GM10847 (cell line): Measurements from ENCODE around the gene CMC1.

Source experiments
- POLR2A ChIP-seq: IDR thresholded peaks from 2 replicates; pipeline ENCODE4 v1.6.1; 2011; ENCODE audit not compliant: insufficient read length; ENCODE audit errors: extremely low read depth

Gene CMC1

GRCh38 chr3:28280781-28281180 is 39.4 kb downstream of the CMC1 start:
- no peak for TF ChIP-seq POLR2A

- TF ChIP-seq POLR2A = no peak
Measured at GRCh38 chr3:28286595-28286994, 45.2 kb downstream of the CMC1 start.

- TF ChIP-seq POLR2A = no peak
Measured at GRCh38 chr3:28287046-28287445, 45.6 kb downstream of the CMC1 start.

- TF ChIP-seq POLR2A = no peak
Measured at GRCh38 chr3:28290863-28291300, 49.5 kb downstream of the CMC1 start.

GRCh38 chr3:28291577-28291976 is 50.2 kb downstream of the CMC1 start:
- TF ChIP-seq POLR2A = no peak

- no peak for TF ChIP-seq POLR2A
Measured at GRCh38 chr3:28292622-28293021, 51.2 kb downstream of the CMC1 start.

- TF ChIP-seq POLR2A = no peak
Measured at GRCh38 chr3:28294667-28295413, 53.4 kb downstream of the CMC1 start.

GRCh38 chr3:28295898-28296490 is 54.6 kb downstream of the CMC1 start:
- TF ChIP-seq POLR2A = no peak

- no peak for TF ChIP-seq POLR2A
Measured at GRCh38 chr3:28299705-28300104, 58.3 kb downstream of the CMC1 start.

- TF ChIP-seq POLR2A = no peak
Measured at GRCh38 chr3:28300345-28300962, 59.0 kb downstream of the CMC1 start.

GRCh38 chr3:28301688-28302087 is 60.3 kb downstream of the CMC1 start:
- TF ChIP-seq POLR2A = no peak

GRCh38 chr3:28308196-28308595 is 66.8 kb downstream of the CMC1 start:
- no peak for TF ChIP-seq POLR2A

GRCh38 chr3:28315711-28316110 is 74.3 kb downstream of the CMC1 start:
- no peak for TF ChIP-seq POLR2A

- TF ChIP-seq POLR2A = no peak
Measured at GRCh38 chr3:28316226-28316625, 74.8 kb downstream of the CMC1 start.

- TF ChIP-seq POLR2A = no peak
Measured at GRCh38 chr3:28317438-28318022, 76.1 kb downstream of the CMC1 start.

GRCh38 chr3:28320981-28321380 is 79.6 kb downstream of the CMC1 start:
- no peak for TF ChIP-seq POLR2A

- TF ChIP-seq POLR2A = no peak
Measured at GRCh38 chr3:28322464-28322863, 81.0 kb downstream of the CMC1 start.

- TF ChIP-seq POLR2A = no peak
Measured at GRCh38 chr3:28326458-28326926, 85.1 kb downstream of the CMC1 start.
